Upper lobe of left lung (tissue), 4 donors: ENCODE data around the gene TMEM94.

Experiments used
- CTCF ChIP-seq, 6 experiments: fragments of 450-650 bp in 4 of 6; fragments of 200-600 bp in 2 of 6; sonication (generic) in 2 of 6; IDR thresholded peaks; one replicate each; pipeline ENCODE4 v1.5.1; 2016 to 2019; ENCODE audit warnings: antibody characterized with exemption in 6 of 6
- POLR2A ChIP-seq, 4 donors: fragments of 450-650 bp; IDR thresholded peaks; one replicate each; pipeline ENCODE4 v1.5.1; 2016 to 2017; ENCODE audit warnings: antibody characterized with exemption in 4 of 4, mild to moderate bottlenecking in 2 of 4
- POLR2AphosphoS5 ChIP-seq, 2 donors: sonication (generic); formaldehyde crosslinking; IDR thresholded peaks; one replicate each; pipeline ENCODE4 v1.5.1; 2017; ENCODE audit warnings: antibody characterized with exemption in 2 of 2

- no peak for TF ChIP-seq CTCF (IDR thresholded peaks at IDR 0.05)
- no peak for TF ChIP-seq POLR2AphosphoS5 (IDR thresholded peaks at IDR 0.05)
- TF ChIP-seq POLR2A (IDR thresholded peaks at IDR 0.05) = no peak
These were observed 11.9 kb downstream of the TMEM94 start for GRCh38 chr17:75468291-75468754.
